GM21717 (cell line): ENCODE data around the gene GAL3ST2.
"Not testable (repeated sequence)": the region's sequence is repeated elsewhere in the genome, so short reads cannot be mapped to it uniquely, and the experiment has no call there.

ENCODE experiments used
- ATAC-seq: cut with Tn5 transposase; IDR thresholded peaks from one replicate; pipeline ENCODE4 v1.9.1; 2021; ENCODE audit warnings: mild to moderate bottlenecking, moderate library complexity; ENCODE audit not compliant: unreplicated experiment

GAL3ST2 gene

GRCh38 chr2:241776336-241777169, at the start of gene GAL3ST2:
GAL3ST2 (plus strand) TSS chr2:241776822; CDS start chr2:241776956, 134 bp downstream.
- ATAC-seq = no peak

- ATAC-seq = no peak
These were observed 48.6 kb upstream of the GAL3ST2 start for GRCh38 chr2:241728000-241728399.

- ATAC-seq = no peak
These were observed 48.0 kb upstream of the GAL3ST2 start for GRCh38 chr2:241728627-241729026.

- ATAC-seq = no peak
These were observed 46.8 kb upstream of the GAL3ST2 start for GRCh38 chr2:241729868-241730267.

- ATAC-seq = no peak
These were observed 45.8 kb upstream of the GAL3ST2 start for GRCh38 chr2:241730671-241731293.

- not testable (repeated sequence) for ATAC-seq
These were observed 44.0 kb upstream of the GAL3ST2 start for GRCh38 chr2:241732513-241733186.

GRCh38 chr2:241733391-241734207, 43.0 kb upstream of the GAL3ST2 start:
- ATAC-seq = no peak

GRCh38 chr2:241734208-241734466, 42.5 kb upstream of the GAL3ST2 start:
- no peak for ATAC-seq

- peak; percentile 74 for ATAC-seq
These were observed 42.0 kb upstream of the GAL3ST2 start, which contains the start of gene D2HGDH for GRCh38 chr2:241734467-241735208. D2HGDH (plus strand) TSS chr2:241734630; CDS start chr2:241735225, 595 bp downstream.

- ATAC-seq = no peak
These were observed 40.5 kb upstream of the GAL3ST2 start for GRCh38 chr2:241736111-241736510.

GRCh38 chr2:241738040-241738686, 38.5 kb upstream of the GAL3ST2 start:
- ATAC-seq = no peak

GRCh38 chr2:241739177-241739576, 37.4 kb upstream of the GAL3ST2 start:
- no peak for ATAC-seq

GRCh38 chr2:241739651-241740050, 37.0 kb upstream of the GAL3ST2 start:
- no peak for ATAC-seq

- ATAC-seq = no peak
These were observed 35.6 kb upstream of the GAL3ST2 start for GRCh38 chr2:241741016-241741415.

GRCh38 chr2:241742320-241742939, 34.2 kb upstream of the GAL3ST2 start:
- ATAC-seq = no peak

GRCh38 chr2:241743008-241743407, 33.6 kb upstream of the GAL3ST2 start:
- not testable (repeated sequence) for ATAC-seq

GRCh38 chr2:241743620-241744019, 33.0 kb upstream of the GAL3ST2 start:
- ATAC-seq = no peak

GRCh38 chr2:241744028-241744754, 32.4 kb upstream of the GAL3ST2 start:
- ATAC-seq = no peak

GRCh38 chr2:241745276-241745675, 31.3 kb upstream of the GAL3ST2 start:
- ATAC-seq = no peak
